ENCODE results near the gene WNT2.

Gene WNT2

GRCh38 chr7:117230276-117231046 is 92.4 kb downstream of the WNT2 start:
- Mint-ChIP-seq H3K4me3 (no peak overlapping the region), H3K27ac (no peak overlapping the region), H3K36me3 (ENCODE audit: low read depth) (no peaks in the 10 kb centered on the region), H3K9me3 (peaks cover 4% of the 10 kb centered on the region), H3K4me1 (ENCODE audit: low read depth) (no peaks in the 10 kb centered on the region), H3K27me3 (no peaks in the 10 kb centered on the region)
- no peak for DNase-seq

- H3K9me3 Mint-ChIP-seq, result peaks cover 2% of the 10 kb centered on the region
- H3K4me1 Mint-ChIP-seq (ENCODE audit: low read depth), result no peaks in the 10 kb centered on the region
Observed at GRCh38 chr7:117229350-117229749, 93.5 kb downstream of the WNT2 start.

GRCh38 chr7:117227091-117227490 is 95.8 kb downstream of the WNT2 start:
- peaks cover 4% of the 10 kb centered on the region for H3K36me3 Mint-ChIP-seq (ENCODE audit: low read depth)
- no peak overlapping the region for H3K4me3 Mint-ChIP-seq
- no peak for DNase-seq
- H3K9me3 Mint-ChIP-seq, result peaks cover under 1% of the 10 kb centered on the region
- no peaks in the 10 kb centered on the region for H3K27me3 Mint-ChIP-seq
- H3K4me1 Mint-ChIP-seq (ENCODE audit: low read depth), result no peaks in the 10 kb centered on the region
- H3K27ac Mint-ChIP-seq, result no peak overlapping the region

More at GRCh38 chr7:117229350-117229749, 93.5 kb downstream of the WNT2 start:
- Mint-ChIP-seq H3K27me3 (no peaks in the 10 kb centered on the region), H3K27ac (no peak overlapping the region), H3K36me3 (ENCODE audit: low read depth) (no peaks in the 10 kb centered on the region), H3K4me3 (no peak overlapping the region)
- DNase-seq, result no peak

GRCh38 chr7:117225536-117225935 is 97.3 kb downstream of the WNT2 start:
- Mint-ChIP-seq H3K4me1 (ENCODE audit: low read depth) (no peaks in the 10 kb centered on the region), H3K9me3 (no peaks in the 10 kb centered on the region), H3K27ac (no peak overlapping the region), H3K27me3 (no peaks in the 10 kb centered on the region), H3K4me3 (no peak overlapping the region), H3K36me3 (ENCODE audit: low read depth) (peaks cover 4% of the 10 kb centered on the region)
- DNase-seq, result no peak
